HG02571 (cell line): Measurements from ENCODE around the gene BCL7A.
"Not testable (repeated sequence)": the region's sequence is repeated elsewhere in the genome, so short reads cannot be mapped to it uniquely, and the experiment has no call there.

Experiments
- ATAC-seq: cut with Tn5 transposase; IDR thresholded peaks from one replicate; pipeline ENCODE4 v1.9.1; 2021; ENCODE audit warnings: mild to moderate bottlenecking, moderate library complexity; ENCODE audit not compliant: unreplicated experiment

The BCL7A gene

GRCh38 chr12:122093098-122093883, 71.6 kb downstream of the BCL7A start:
- ATAC-seq = no peak

- no peak for ATAC-seq
Measured at GRCh38 chr12:122094137-122094734, 72.6 kb downstream of the BCL7A start.

- no peak for ATAC-seq
Measured at GRCh38 chr12:122094735-122095631, 73.3 kb downstream of the BCL7A start.

DNA sequence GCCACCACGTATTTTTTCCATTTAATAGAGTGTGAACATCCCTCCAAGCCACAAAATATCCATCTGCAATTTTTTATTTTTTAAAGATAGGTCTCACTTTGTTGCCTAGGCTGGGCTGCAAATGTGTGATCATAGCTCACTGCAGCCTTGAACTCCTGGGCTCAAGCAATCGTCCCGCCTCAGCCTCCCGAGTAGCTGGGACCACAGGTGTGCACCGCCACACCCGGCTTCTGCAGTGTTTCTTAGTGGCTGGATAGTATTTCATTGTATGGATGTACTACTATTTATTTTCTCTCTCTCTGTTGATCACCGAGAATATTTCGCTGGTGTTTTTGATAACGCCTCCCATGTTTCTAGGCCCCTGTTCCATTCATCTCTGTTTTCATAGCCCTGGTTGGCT, 74.3 kb downstream of the BCL7A start:
- no peak for ATAC-seq

DNA sequence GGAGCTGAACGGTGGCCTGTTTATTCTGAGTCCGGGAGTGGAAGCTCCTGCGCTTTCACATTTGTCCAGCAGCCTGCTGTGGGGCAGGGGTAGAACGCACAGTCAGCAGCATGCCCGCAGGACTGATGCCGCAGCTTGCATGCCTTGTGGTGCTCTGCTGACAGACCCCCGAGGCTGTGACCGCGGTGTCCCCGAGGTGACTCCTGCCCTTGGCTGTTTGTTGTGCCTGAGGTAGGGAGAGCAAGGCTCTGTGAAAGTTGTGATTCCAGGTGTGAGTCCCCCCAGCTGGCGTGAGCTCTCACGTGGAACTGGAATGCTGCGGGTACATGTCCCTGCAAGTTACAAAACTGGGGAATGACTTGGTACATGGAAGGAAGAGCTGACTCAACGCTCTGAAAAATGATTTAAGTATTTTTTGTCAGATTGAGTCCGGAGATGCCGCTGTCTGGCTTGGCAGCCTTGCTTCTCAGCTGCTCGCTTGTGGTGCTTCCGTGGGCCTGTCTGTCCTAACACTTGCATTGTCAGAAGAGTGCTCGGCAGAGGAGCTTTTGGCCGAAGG, 75.0 kb downstream of the BCL7A start:
- no peak for ATAC-seq

GRCh38 chr12:122097584-122097926, 75.9 kb downstream of the BCL7A start:
- no peak for ATAC-seq

GRCh38 chr12:122097927-122098756, 76.5 kb downstream of the BCL7A start:
- no peak for ATAC-seq

- no peak for ATAC-seq
Measured at GRCh38 chr12:122099280-122099749, 77.6 kb downstream of the BCL7A start.

GRCh38 chr12:122099856-122100255, 78.2 kb downstream of the BCL7A start:
- no peak for ATAC-seq

- ATAC-seq = no peak
Measured at GRCh38 chr12:122100568-122100967, 78.9 kb downstream of the BCL7A start.

DNA sequence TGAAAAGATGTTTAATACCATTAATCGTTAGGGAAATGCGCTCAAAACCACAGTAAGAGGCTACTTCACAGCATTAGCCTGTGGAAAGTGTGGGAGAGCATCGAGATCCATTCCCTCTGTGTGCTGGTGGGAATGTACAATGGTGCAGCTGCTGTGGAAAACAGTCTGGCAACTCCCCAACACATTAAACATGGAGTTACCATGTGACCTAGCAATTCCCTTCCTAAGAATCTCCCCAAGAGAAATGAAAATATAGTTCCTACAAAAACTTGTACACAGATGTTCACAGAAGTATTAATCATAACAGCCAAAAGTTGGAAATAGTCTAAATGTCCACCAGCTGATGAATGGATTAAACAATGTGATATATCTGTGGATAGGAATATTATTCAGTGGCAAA, 80.6 kb downstream of the BCL7A start:
- ATAC-seq = no peak

DNA sequence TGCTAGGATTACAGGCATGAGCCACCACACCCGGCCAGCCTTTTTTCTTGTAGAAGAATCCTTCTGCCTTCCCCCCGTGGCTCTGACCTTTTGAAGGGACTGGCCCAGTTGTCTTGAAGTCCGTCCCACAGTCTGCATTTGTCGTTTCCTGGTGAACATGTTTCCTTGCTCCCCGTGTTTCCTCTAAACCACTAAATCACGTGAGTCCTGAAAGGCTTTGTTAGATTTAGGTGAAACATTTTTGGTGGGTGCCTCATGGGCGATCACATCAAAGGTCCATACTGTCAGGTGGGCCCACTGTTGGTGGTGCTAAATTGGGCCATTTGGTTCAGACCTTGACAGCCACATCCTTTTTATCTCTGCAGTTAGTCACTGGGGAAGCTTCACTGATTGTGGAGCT, 83.2 kb downstream of the BCL7A start:
- ATAC-seq = no peak

DNA sequence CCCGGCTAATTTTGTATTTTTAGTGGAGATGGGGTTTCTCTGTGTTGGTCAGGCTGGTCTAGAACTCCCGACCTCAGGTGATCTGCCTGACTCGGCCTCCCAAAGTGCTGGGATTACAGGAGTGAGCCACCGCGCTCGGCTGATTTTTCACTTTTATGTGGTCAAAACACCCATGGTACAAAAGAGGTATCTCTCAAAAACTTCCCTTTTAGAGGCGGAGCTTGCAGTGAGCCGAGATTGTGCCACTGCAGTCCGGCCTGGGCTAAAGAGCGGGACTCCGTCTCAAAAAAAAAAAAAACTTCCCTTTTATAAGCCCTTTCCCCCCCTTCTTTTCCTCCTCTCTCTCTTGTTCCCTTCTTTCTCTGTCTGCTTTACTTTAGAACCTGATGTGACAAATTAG, 83.8 kb downstream of the BCL7A start:
- not testable (repeated sequence) for ATAC-seq

GRCh38 chr12:122106843-122107242, 85.2 kb downstream of the BCL7A start:
- no peak for ATAC-seq

DNA sequence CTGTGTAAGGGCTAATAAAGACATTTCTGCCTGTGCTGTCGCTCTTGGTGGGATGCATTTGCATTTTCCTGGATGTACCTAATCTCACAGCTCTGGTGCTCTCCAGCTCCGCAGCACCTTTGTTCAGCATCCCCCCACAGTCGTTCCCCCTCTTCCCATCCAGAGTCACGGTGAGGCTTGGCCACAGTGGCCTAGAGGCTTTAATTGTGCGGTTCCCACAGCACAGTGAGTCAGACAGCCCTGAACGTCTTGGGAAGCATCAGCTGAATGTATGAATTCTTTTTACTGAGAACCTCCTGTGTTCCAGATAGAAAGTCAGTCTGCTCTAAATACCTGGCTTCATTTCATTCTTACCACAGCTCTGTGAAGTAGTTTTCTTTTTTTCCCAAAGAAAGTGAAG, 85.6 kb downstream of the BCL7A start:
- ATAC-seq = no peak

GRCh38 chr12:122111089-122111641, 89.5 kb downstream of the BCL7A start:
- no peak for ATAC-seq
